BE2C (cell line): ENCODE measurements around the gene STX16.

Experiments
- DNase-seq: peaks from one replicate; pipeline ENCODE4 v3.0.0-alpha.2; 2020
- H3K27me3 ChIP-seq: fragments of 250-450 bp; sonication (Bioruptor Pico); 2 replicates; pipeline ENCODE4 v1.5.1; 2020; ENCODE audit warnings: mild to moderate bottlenecking
- H3K36me3 ChIP-seq: fragments of 250-450 bp; sonication (Bioruptor Pico); 2 replicates; pipeline ENCODE4 v1.5.1; 2020; ENCODE audit warnings: mild to moderate bottlenecking
- H3K4me1 ChIP-seq: fragments of 250-450 bp; sonication (Bioruptor Pico); 2 replicates; pipeline ENCODE4 v1.5.1; 2020
- H3K4me3 ChIP-seq: 2 replicates; pipeline ENCODE4 v1.5.1; 2011; ENCODE audit warnings: low read depth, low read length
- H3K9me3 ChIP-seq: fragments of 250-450 bp; sonication (Bioruptor Pico); 2 replicates; pipeline ENCODE4 v1.5.1; 2020
- CTCF ChIP-seq: IDR thresholded peaks from 2 replicates; pipeline ENCODE4 v1.5.1; 2012; ENCODE audit warnings: mild to moderate bottlenecking, low read depth, low read length

Gene STX16

GRCh38 chr20:58688414-58688813 is 37.3 kb downstream of the STX16 start:
- H3K9me3 ChIP-seq: no peaks in the 10 kb centered on the region
- H3K4me1 ChIP-seq: no peaks in the 10 kb centered on the region
- no peaks in the 10 kb centered on the region for H3K27me3 ChIP-seq
- DNase-seq: no peak
- no peaks in the 10 kb centered on the region for H3K36me3 ChIP-seq
- no peak for TF ChIP-seq CTCF
- no peak overlapping the region for H3K4me3 ChIP-seq

GRCh38 chr20:58688840-58689239 is 37.8 kb downstream of the STX16 start:
- TF ChIP-seq CTCF: no peak
- H3K4me3 ChIP-seq: no peak overlapping the region
- no peaks in the 10 kb centered on the region for H3K9me3 ChIP-seq
- no peaks in the 10 kb centered on the region for H3K27me3 ChIP-seq
- DNase-seq: no peak
- H3K36me3 ChIP-seq: no peaks in the 10 kb centered on the region
- no peaks in the 10 kb centered on the region for H3K4me1 ChIP-seq

GRCh38 chr20:58690396-58691135 is 39.5 kb downstream of the STX16 start:
- no peak overlapping the region for H3K4me3 ChIP-seq
- no peaks in the 10 kb centered on the region for H3K27me3 ChIP-seq
- no peaks in the 10 kb centered on the region for H3K9me3 ChIP-seq
- H3K4me1 ChIP-seq: no peaks in the 10 kb centered on the region
- no peak for DNase-seq
- TF ChIP-seq CTCF: no peak
- H3K36me3 ChIP-seq: no peaks in the 10 kb centered on the region

- no peak for DNase-seq
- H3K4me1 ChIP-seq: no peaks in the 10 kb centered on the region
These were observed 40.9 kb downstream of the STX16 start for GRCh38 chr20:58691773-58692578.

GRCh38 chr20:58692579-58693225 is 41.6 kb downstream of the STX16 start, which contains the start of gene NPEPL1:
NPEPL1 (plus strand) TSS chr20:58692800; CDS start chr20:58692901, 101 bp downstream.
- H3K36me3 ChIP-seq: no peaks in the 10 kb centered on the region
- no peaks in the 10 kb centered on the region for H3K27me3 ChIP-seq
- no peaks in the 10 kb centered on the region for H3K9me3 ChIP-seq
- no peaks in the 10 kb centered on the region for H3K4me1 ChIP-seq
- no peak within 1 kb of the TSS for H3K4me3 ChIP-seq
- TF ChIP-seq CTCF: no peak
- DNase-seq: no peak

More at GRCh38 chr20:58691773-58692578, 40.9 kb downstream of the STX16 start:
- Histone ChIP-seq H3K4me3 (no peak overlapping the region), H3K9me3 (no peaks in the 10 kb centered on the region), H3K27me3 (no peaks in the 10 kb centered on the region), H3K36me3 (no peaks in the 10 kb centered on the region)
- TF ChIP-seq CTCF: no peak
